ENCODE measurements around the gene BTNL8.
"Not testable (repeated sequence)": the region's sequence is repeated elsewhere in the genome, so short reads cannot be mapped to it uniquely, and the experiment has no call there.

BTNL8 gene

GRCh38 chr5:180875860-180876426, 23.0 kb upstream of the BTNL8 start:
- FAIRE-seq = no peak

DNA sequence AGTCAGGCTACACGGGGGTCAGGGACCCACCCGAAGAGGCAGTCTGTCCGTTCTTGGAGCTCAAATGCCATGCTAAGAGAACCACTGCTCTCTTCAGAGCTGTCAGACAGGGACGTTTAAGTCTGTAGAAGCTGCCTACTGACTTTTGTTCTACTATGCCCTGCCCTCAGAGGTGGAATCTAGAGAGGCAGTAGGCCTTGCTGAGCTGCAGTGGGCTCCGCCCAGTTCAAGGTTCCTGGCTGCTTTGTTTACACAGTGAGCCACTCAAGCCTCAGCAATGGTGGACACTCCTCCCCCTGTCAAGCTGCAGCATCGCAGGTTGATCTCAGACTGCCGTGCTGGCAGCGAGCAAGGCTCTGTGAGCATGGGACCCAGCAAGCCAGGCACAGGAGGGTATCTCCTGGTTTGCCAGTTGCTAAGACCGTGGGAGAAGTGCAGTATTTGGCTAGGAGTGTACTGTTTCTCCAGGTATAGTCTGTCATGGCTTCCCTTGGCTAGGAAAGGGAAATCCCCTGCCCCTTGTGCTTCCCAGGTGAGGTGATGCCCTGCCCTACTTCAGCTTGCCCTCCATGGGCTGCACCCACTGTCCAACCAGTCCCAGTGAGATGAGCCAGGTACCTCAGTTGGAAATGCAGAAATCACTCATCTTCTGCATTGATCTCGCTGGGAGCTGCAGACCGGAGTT, 13.0 kb upstream of the BTNL8 start:
- not testable (repeated sequence) for FAIRE-seq

DNA sequence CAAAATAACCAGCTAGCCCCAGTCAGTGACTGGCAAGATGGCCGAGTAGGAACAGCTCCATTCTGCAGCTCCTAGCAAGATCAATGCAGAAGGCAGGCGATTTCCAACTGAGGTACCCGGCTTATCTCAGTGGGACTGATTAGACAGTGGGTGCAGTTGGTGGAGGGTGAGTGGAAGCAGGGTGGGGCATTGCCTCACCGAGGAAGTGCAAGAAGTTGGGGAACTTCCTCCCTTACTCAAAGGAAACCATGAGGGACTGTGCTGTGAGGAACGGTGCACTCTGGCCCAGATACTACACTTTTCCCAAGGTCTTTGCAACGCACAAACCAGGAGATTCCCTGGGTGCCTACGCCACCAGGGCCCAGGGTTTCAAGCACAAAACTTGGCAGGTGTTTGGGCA, 9.6 kb upstream of the BTNL8 start:
- FAIRE-seq = no peak

DNA sequence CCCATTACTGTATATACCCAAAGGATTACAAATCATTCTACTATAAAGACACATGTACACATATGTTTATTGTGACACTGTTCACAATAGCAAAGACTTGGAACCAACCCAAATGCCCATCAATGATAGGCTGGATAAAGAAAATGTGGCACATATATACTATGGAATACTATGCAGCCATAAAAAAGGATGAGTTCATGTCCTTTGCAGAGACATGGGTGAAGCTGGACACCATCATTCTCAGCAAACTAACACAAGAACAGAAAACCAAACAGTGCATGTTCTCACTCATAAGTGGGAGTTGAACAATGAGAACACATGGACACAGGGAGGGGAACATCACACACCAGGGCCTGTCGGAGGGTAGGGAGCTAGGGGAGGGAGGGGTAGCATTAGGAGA, 3.6 kb upstream of the BTNL8 start:
- not testable (repeated sequence) for FAIRE-seq

DNA sequence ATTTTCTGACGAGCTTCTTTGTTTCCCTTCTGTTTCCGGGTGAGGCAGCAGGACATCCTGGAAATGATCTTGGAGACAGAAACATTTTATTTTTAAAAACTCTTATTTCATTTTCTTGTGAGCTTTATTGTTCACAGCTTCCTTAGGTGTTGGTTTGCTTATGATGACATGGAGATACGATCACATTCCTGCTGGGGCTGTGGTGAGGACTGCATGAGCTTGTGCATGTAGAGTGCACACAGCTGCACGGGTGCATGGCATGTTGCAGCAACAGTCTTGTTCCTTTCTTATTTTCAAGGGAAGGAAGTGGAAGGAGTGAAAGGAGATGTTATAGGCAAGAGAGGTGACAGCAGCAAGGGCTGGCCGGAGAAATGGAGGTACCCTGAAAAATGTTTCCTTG, 1.2 kb downstream of the BTNL8 start:
- FAIRE-seq = no peak

DNA sequence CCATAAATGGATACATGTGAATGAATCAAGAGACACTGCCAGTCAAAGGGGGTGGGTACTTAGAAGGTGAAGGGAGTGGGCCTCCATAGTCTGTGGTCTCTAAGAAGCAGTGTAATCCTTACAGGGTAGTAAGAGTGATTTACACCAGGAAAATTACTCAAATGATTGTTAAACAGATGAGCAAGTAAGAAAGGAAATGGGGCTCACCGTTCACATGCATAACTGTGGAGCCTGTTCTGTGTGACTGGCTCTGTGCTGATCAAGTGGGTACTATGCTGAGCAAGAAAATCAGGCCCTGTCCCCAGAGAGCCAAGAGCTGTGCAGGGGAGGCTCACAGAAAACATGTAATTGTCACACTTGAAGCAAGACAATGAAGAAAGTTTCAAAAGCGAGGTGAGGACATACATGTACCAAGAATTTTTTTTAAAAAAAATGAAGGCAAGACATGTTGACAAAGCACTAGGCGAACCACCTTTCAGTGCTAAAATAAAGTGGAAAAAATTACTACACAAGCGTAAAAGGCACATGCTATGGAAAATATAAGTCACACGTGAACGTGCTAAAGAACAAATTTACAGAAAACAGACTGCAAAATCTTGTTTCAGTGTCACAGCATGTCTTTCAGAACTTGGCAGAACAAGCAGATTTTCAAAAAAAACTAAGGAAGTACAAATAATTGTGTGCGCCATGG, 2.5 kb downstream of the BTNL8 start:
- FAIRE-seq = no peak

DNA sequence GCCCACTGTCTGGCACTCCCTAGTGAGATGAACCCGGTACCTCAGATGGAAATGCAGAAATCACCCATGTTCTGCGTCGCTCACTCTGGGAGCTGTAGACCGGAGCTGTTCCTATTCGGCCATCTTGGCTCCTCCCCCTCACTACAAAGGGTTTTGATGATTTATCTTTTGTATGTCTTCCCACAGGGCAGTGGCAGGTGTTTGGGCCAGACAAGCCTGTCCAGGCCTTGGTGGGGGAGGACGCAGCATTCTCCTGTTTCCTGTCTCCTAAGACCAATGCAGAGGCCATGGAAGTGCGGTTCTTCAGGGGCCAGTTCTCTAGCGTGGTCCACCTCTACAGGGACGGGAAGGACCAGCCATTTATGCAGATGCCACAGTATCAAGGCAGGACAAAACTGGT, 9.4 kb downstream of the BTNL8 start:
- FAIRE-seq = no peak

DNA sequence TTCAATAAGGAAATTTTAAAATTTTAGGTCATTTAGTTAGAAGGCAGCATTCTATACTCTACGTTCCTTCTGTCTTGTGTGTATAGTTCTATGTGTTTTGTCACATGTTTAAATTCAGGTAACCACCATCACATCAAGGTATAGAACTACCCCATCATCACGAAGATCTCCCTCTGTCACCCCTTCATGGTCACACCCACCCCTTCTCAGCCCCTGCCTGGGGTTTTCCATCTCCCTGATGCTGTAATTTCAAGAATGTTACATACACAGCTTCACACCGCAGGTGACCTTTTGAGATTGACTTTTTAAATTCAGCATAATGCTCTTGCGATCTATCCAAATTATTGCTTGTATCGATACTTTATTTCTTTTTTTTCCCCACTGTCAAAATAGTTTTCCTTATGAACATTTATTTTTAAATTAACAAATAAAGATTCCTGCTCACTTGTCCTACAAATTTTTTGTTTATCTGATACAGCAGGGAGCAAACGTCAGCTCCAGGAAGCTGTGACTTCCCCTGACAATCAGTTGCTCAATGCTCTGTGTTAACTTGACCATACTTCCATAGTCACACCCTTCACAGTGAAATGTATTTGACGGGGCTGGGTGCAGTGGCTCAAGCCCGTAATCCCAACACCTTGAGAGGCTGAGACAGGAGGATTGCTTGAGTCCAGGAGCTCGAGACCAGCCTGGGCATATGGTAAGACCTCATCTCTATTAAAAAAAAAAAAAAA, 10.2 kb downstream of the BTNL8 start:
- no peak for FAIRE-seq

- FAIRE-seq = no peak
Measured at GRCh38 chr5:180909782-180910181, 10.8 kb downstream of the BTNL8 start.

- FAIRE-seq = no peak
Measured at GRCh38 chr5:180910182-180910581, 11.2 kb downstream of the BTNL8 start.

GRCh38 chr5:180910735-180911134, 11.8 kb downstream of the BTNL8 start:
- no peak for FAIRE-seq

DNA sequence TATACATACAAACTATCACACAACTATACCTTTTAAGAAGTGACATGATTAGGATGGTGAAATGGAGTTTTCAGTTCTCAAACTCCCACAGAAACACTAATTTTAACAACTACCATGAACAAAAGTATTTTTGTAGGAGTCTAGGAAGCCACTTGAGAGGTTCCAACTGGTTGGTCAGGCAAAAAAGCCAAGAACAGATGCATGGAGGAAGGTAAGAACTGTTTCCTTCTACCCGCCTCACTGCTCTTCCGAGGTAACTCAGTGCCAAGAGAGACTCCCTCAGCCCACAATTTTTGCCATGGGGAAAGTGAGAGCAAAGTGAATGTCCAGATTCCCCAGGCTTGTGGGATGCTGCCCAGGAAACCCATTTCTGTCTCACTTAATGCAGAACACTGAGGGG, 15.7 kb downstream of the BTNL8 start:
- no peak for FAIRE-seq

GRCh38 chr5:180915924-180916323, 17.0 kb downstream of the BTNL8 start:
- FAIRE-seq = no peak

DNA sequence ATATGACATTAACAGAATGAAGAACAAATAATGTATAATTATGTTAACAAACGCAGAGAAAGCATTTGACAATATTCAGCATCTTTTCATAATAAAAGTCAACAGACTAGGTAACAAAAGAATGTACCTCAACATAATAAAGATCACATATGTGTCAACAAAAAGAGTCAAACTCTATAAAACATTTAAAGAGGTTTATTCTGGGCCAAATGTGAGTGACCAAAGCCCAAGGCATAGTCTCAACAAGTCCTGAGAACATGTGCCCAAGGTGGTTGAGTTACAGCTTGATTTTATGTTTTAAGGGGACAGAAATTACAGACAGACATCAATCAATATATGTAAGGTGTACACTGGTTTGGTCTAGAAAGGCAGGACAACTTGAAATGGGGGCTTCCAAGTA, 19.4 kb downstream of the BTNL8 start:
- FAIRE-seq = no peak

GRCh38 chr5:180920710-180921109, 21.8 kb downstream of the BTNL8 start:
- FAIRE-seq = no peak

GRCh38 chr5:180922932-180923331, 24.0 kb downstream of the BTNL8 start:
- no peak for FAIRE-seq

DNA sequence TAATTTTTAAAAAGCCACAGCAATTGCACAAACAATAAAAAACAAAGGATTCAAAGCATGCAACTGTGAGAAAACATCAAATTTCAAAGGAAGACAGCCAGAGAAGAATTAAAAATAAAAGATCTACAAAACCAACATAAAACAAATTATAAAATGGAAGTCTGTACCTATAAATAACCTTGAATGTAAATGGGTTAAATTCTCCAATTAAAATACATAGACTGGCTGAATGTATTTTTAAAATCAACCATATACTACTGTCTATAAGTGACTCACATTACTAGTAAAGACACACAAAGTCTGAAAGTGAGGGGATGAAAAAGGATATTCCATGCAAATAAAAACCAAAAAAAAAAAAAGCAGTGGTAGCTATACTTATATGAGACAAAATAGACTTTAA, 33.7 kb downstream of the BTNL8 start:
- no peak for FAIRE-seq

DNA sequence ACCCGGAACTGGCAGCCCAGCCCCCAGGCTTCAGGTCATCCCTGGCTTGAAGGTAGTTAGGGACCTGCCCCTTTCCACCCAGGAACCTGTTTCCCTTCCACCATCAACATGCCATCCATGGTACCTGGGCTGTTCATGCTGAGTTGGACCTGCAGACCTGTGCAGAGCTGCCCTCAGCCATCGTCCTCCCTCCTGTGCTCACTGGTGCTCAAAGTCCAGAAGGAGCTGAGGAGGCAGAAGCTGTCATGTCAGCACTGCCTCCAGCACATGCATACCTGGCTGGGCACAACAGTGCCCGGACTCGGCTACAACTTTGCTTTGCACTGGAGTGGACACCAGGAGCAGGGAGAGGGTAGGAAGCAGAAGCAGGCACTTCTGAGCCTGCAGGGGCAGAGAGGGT, 36.2 kb downstream of the BTNL8 start:
- no peak for FAIRE-seq

DNA sequence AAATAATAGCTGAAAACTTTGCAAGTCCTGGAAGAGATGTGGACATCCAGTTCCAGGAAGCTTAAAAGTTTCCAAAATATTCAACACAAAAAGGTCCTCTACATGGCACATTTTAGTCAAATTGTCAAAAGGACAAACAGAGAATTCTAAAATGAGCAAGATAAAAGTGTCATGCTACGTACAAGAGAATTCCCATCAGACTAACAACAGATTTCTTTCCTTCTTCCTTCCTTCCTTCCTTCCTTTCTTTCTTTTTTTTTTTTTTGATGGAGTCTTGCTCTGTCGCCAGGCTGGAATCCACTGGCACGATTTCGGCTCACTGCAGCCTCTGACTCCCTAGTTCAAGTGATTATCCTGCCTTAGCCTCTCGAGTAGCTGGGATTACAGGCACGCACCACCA, 39.3 kb downstream of the BTNL8 start:
- FAIRE-seq = no peak

DNA sequence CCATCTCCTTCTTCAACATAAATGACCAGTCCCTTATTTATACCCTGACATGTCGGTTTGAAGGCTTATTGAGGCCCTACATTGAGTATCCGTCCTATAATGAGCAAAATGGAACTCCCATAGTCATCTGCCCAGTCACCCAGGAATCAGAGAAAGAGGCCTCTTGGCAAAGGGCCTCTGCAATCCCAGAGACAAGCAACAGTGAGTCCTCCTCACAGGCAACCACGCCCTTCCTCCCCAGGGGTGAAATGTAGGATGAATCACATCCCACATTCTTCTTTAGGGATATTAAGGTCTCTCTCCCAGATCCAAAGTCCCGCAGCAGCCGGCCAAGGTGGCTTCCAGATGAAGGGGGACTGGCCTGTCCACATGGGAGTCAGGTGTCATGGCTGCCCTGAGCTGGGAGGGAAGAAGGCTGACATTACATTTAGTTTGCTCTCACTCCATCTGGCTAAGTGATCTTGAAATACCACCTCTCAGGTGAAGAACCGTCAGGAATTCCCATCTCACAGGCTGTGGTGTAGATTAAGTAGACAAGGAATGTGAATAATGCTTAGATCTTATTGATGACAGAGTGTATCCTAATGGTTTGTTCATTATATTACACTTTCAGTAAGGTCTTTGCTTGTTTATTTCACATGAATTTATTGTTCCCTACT, 51.5 kb downstream of the BTNL8 start:
- no peak for FAIRE-seq

- FAIRE-seq = no peak
Measured at GRCh38 chr5:180959661-180960060, 60.7 kb downstream of the BTNL8 start.

GRCh38 chr5:180960209-180960608, 61.2 kb downstream of the BTNL8 start:
- FAIRE-seq = no peak

GRCh38 chr5:180969406-180969805, 70.4 kb downstream of the BTNL8 start:
- no peak for FAIRE-seq
